Activated CD8-positive, alpha-beta memory T cell treated with anti-CD3 and anti-CD28 coated beads, Interleukin-2, amount 10 ng/mL, durations not matched to agents 7 days and 5 days (primary cell): ENCODE data around the gene MEGF10. TPM values are rescaled to one million over a fixed set of nuclear protein-coding genes. Genes with fewer than 3 reads are reported as not detected.
"Not testable (repeated sequence)": the region's sequence is repeated elsewhere in the genome, so short reads cannot be mapped to it uniquely, and the experiment has no call there.

Source experiments
- ATAC-seq: fragments of 150-1000 bp; cut with Tn5 transposase; one replicate; pipeline ENCODE4 v1.10.0; 2021; ENCODE audit warnings: moderate library complexity
- CTCF ChIA-PET: fragments of 350-600 bp; sonication (Branson Sonifier 250); formaldehyde crosslinking; loops from one replicate; lab custom pipeline; 2021; ENCODE audit warnings: antibody characterized with exemption; lab: Charles Lee
- DNase-seq: peaks from one replicate; pipeline ENCODE4 v3.0.0-alpha.2; 2020
- H3K27ac Mint-ChIP-seq: one replicate; pipeline ENCODE4 v1.8.0; 2021; ENCODE audit warnings: mild to moderate bottlenecking, mixed read lengths
- H3K27me3 Mint-ChIP-seq: one replicate; pipeline ENCODE4 v1.8.0; 2021; ENCODE audit warnings: mixed read lengths
- H3K36me3 Mint-ChIP-seq: one replicate; pipeline ENCODE4 v1.8.0; 2021; ENCODE audit warnings: mild to moderate bottlenecking, mixed read lengths
- H3K4me1 Mint-ChIP-seq: one replicate; pipeline ENCODE4 v1.8.0; 2021; ENCODE audit warnings: mixed read lengths
- H3K4me3 Mint-ChIP-seq: one replicate; pipeline ENCODE4 v1.8.0; 2021; ENCODE audit warnings: mild to moderate bottlenecking, moderate library complexity, mixed read lengths
- H3K9me3 Mint-ChIP-seq: one replicate; pipeline ENCODE4 v1.8.0; 2022; ENCODE audit warnings: low read depth, mixed read lengths
- total RNA-seq, 2 experiments: library from RNA; stranded (reverse); gene quantifications; one replicate each; pipeline ENCODE4 v1.2.3, GENCODE V29; 2021

Gene MEGF10
- total RNA-seq, 2 experiments from 2014 or later, result not detected

GRCh38 chr5:127305493-127305892, 14.9 kb downstream of the MEGF10 start:
- Mint-ChIP-seq H3K4me1 (no peaks in the 10 kb centered on the region), H3K36me3 (no peaks in the 10 kb centered on the region), H3K27me3 (peaks cover 25% of the 10 kb centered on the region), H3K9me3 (no peaks in the 10 kb centered on the region), H3K4me3 (no peak overlapping the region), H3K27ac (no peak overlapping the region)
- DNase-seq, result no peak
- CTCF ChIA-PET, result interaction anchor here (1.3 kb wide), 1 partner anchor 9 kb away, joined by 3 read pairs; no protein-coding TSS in a partner anchor
- ATAC-seq, result no peak

GRCh38 chr5:127306036-127306435, 15.4 kb downstream of the MEGF10 start:
- no peak overlapping the region for H3K27ac Mint-ChIP-seq
- ATAC-seq, result no peak
- CTCF ChIA-PET, result interaction anchor here (1.3 kb wide), 1 partner anchor 9 kb away, joined by 3 read pairs; no protein-coding TSS in a partner anchor
- H3K27me3 Mint-ChIP-seq, result peaks cover 24% of the 10 kb centered on the region
- H3K36me3 Mint-ChIP-seq, result no peaks in the 10 kb centered on the region
- DNase-seq, result no peak
- no peaks in the 10 kb centered on the region for H3K9me3 Mint-ChIP-seq
- no peak overlapping the region for H3K4me3 Mint-ChIP-seq
- H3K4me1 Mint-ChIP-seq, result no peaks in the 10 kb centered on the region

- no peaks in the 10 kb centered on the region for H3K9me3 Mint-ChIP-seq
- ATAC-seq, result no peak
- no peaks in the 10 kb centered on the region for H3K4me1 Mint-ChIP-seq
- no peak overlapping the region for H3K27ac Mint-ChIP-seq
- no peak for DNase-seq
- no peak overlapping the region for H3K4me3 Mint-ChIP-seq
- H3K27me3 Mint-ChIP-seq, result peaks cover 24% of the 10 kb centered on the region
- CTCF ChIA-PET, result interaction anchor here (1.3 kb wide), 1 partner anchor 8 kb away, joined by 3 read pairs; no protein-coding TSS in a partner anchor
- H3K36me3 Mint-ChIP-seq, result no peaks in the 10 kb centered on the region
Measured at GRCh38 chr5:127306647-127307046, 16.1 kb downstream of the MEGF10 start.

GRCh38 chr5:127307868-127308267, 17.3 kb downstream of the MEGF10 start:
- DNase-seq (no peak), ATAC-seq (no peak)
- Mint-ChIP-seq H3K4me3 (no peak overlapping the region), H3K4me1 (no peaks in the 10 kb centered on the region), H3K27ac (no peak overlapping the region), H3K9me3 (no peaks in the 10 kb centered on the region), H3K36me3 (no peaks in the 10 kb centered on the region), H3K27me3 (peaks cover 19% of the 10 kb centered on the region)
- CTCF ChIA-PET, result interaction anchor here (1.2 kb wide), 1 partner anchor 8 kb away, joined by 4 read pairs; no protein-coding TSS in a partner anchor

GRCh38 chr5:127308325-127308724, 17.7 kb downstream of the MEGF10 start:
- not testable (repeated sequence) for H3K9me3 Mint-ChIP-seq, ATAC-seq, DNase-seq, H3K4me1 Mint-ChIP-seq, H3K4me3 Mint-ChIP-seq, H3K27ac Mint-ChIP-seq, H3K36me3 Mint-ChIP-seq
- CTCF ChIA-PET, result interaction anchor here (1.2 kb wide), 1 partner anchor 8 kb away, joined by 4 read pairs; no protein-coding TSS in a partner anchor
- H3K27me3 Mint-ChIP-seq, result peaks cover 21% of the 10 kb centered on the region

GRCh38 chr5:127308945-127309344, 18.3 kb downstream of the MEGF10 start:
- no peaks in the 10 kb centered on the region for H3K36me3 Mint-ChIP-seq
- peaks cover 2% of the 10 kb centered on the region for H3K4me1 Mint-ChIP-seq
- CTCF ChIA-PET, result no interaction called here
- DNase-seq (no peak), ATAC-seq (no peak)
- H3K4me3 Mint-ChIP-seq, result no peak overlapping the region
- H3K27me3 Mint-ChIP-seq, result peaks cover 21% of the 10 kb centered on the region
- no peaks in the 10 kb centered on the region for H3K9me3 Mint-ChIP-seq
- no peak overlapping the region for H3K27ac Mint-ChIP-seq

GRCh38 chr5:127311349-127311748, 20.8 kb downstream of the MEGF10 start:
- peaks cover 29% of the 10 kb centered on the region for H3K27me3 Mint-ChIP-seq
- peaks cover 2% of the 10 kb centered on the region for H3K4me1 Mint-ChIP-seq
- DNase-seq, result no peak
- ATAC-seq, result no peak
- H3K4me3 Mint-ChIP-seq, result no peak overlapping the region
- CTCF ChIA-PET, result no interaction called here
- H3K9me3 Mint-ChIP-seq, result no peaks in the 10 kb centered on the region
- H3K36me3 Mint-ChIP-seq, result no peaks in the 10 kb centered on the region
- no peak overlapping the region for H3K27ac Mint-ChIP-seq

- Mint-ChIP-seq H3K9me3 (no peaks in the 10 kb centered on the region), H3K4me1 (peaks cover 2% of the 10 kb centered on the region), H3K36me3 (no peaks in the 10 kb centered on the region), H3K4me3 (no peak overlapping the region), H3K27ac (no peak overlapping the region), H3K27me3 (peaks cover 35% of the 10 kb centered on the region)
- ATAC-seq, result no peak
- CTCF ChIA-PET, result interaction anchor here (1.0 kb wide), 1 partner anchor 655 kb away, joined by 3 read pairs; no protein-coding TSS in a partner anchor
- no peak for DNase-seq
Measured at GRCh38 chr5:127311781-127312525, 21.4 kb downstream of the MEGF10 start.

GRCh38 chr5:127313379-127313778, 22.8 kb downstream of the MEGF10 start:
- CTCF ChIA-PET, result interaction anchor here (0.8 to 2.3 kb wide), 7 partner anchors 9 to 1616 kb away, joined by 3 to 8 read pairs (median 3); no protein-coding TSS in a partner anchor
- ATAC-seq, result no peak
- Mint-ChIP-seq H3K36me3 (no peaks in the 10 kb centered on the region), H3K4me1 (peaks cover 2% of the 10 kb centered on the region), H3K9me3 (no peaks in the 10 kb centered on the region), H3K27me3 (peaks cover 31% of the 10 kb centered on the region), H3K4me3 (no peak overlapping the region), H3K27ac (no peak overlapping the region)
- no peak for DNase-seq

- peaks cover 34% of the 10 kb centered on the region for H3K27me3 Mint-ChIP-seq
- H3K27ac Mint-ChIP-seq, result no peak overlapping the region
- H3K4me1 Mint-ChIP-seq, result peaks cover 2% of the 10 kb centered on the region
- no peak overlapping the region for H3K4me3 Mint-ChIP-seq
- no peaks in the 10 kb centered on the region for H3K9me3 Mint-ChIP-seq
- DNase-seq (peak; percentile 73), ATAC-seq (peak; percentile 74)
- H3K36me3 Mint-ChIP-seq, result no peaks in the 10 kb centered on the region
- CTCF ChIA-PET, result interaction anchor here (0.9 to 2.3 kb wide), 8 partner anchors 8 to 657 kb away, joined by 3 to 8 read pairs (median 3); no protein-coding TSS in a partner anchor
Measured at GRCh38 chr5:127313847-127314473, 23.4 kb downstream of the MEGF10 start.

- DNase-seq (no peak), ATAC-seq (no peak)
- no peaks in the 10 kb centered on the region for H3K36me3 Mint-ChIP-seq
- H3K27me3 Mint-ChIP-seq, result peaks cover 32% of the 10 kb centered on the region
- CTCF ChIA-PET, result interaction anchor here (0.8 kb wide), 1 partner anchor 8 kb away, joined by 4 read pairs; no protein-coding TSS in a partner anchor
- H3K27ac Mint-ChIP-seq, result no peak overlapping the region
- no peaks in the 10 kb centered on the region for H3K9me3 Mint-ChIP-seq
- no peak overlapping the region for H3K4me3 Mint-ChIP-seq
- H3K4me1 Mint-ChIP-seq, result peaks cover 13% of the 10 kb centered on the region
Measured at GRCh38 chr5:127316011-127316410, 25.4 kb downstream of the MEGF10 start.

- CTCF ChIA-PET, H3K27ac Mint-ChIP-seq, H3K9me3 Mint-ChIP-seq, H3K4me3 Mint-ChIP-seq, ATAC-seq, H3K36me3 Mint-ChIP-seq, DNase-seq: not testable (repeated sequence)
- Mint-ChIP-seq H3K4me1 (peaks cover 22% of the 10 kb centered on the region), H3K27me3 (peaks cover 26% of the 10 kb centered on the region)
Measured at GRCh38 chr5:127317385-127317784, 26.8 kb downstream of the MEGF10 start.
